Measurements from ENCODE around the gene AACS. TPM values are rescaled to one million over a fixed set of nuclear protein-coding genes. Genes with fewer than 3 reads are reported as not detected.

Gene AACS
- total and polyA plus RNA-seq, 2 of the 8 experiments (the other 6 are each of a cell fraction or from before 2014, with no cell fraction given), result 51.9 to 52.4 TPM

- Histone ChIP-seq H3K79me2 (ENCODE audit: control insufficient read depth in 1 of 2, insufficient read depth in 2 of 2, low read length in 2 of 2) (no peaks in the 10 kb centered on the region), H2AK5ac (ENCODE audit: low read depth, low read length) (no peak overlapping the region), H3K4ac (replicated peaks; ENCODE audit: insufficient read length, low read depth, low read length) (no peak overlapping the region), H4K91ac (replicated peaks; ENCODE audit: insufficient read length, low read length) (no peak overlapping the region), H4K20me1 (replicated peaks in 1 of 2; ENCODE audit: control insufficient read depth in 1 of 2, insufficient read depth in 2 of 2, low read length in 2 of 2) (no peaks in the 10 kb centered on the region), H2BK12ac (ENCODE audit: low read depth, low read length) (no peak overlapping the region), H2AFZ (ENCODE audit: low read length) (no peak overlapping the region), H3K9me3 (ENCODE audit: insufficient read depth in 2 of 2, low read depth in 1 of 2, low read length in 1 of 2) (no peaks in the 10 kb centered on the region), H3K23ac (ENCODE audit: insufficient read length) (no peak overlapping the region), H3K27me3 (replicated peaks in 1 of 4; ENCODE audit: control insufficient read depth in 3 of 4, extremely low read depth in 1 of 4, insufficient read depth in 3 of 4, low read length in 3 of 4) (no peaks in the 10 kb centered on the region), H3K23me2 (ENCODE audit: low read depth, low read length) (no peaks in the 10 kb centered on the region), H3K14ac (ENCODE audit: insufficient read length) (no peak overlapping the region), H2BK20ac (ENCODE audit: low read length) (no peak overlapping the region), H3K4me2 (ENCODE audit: insufficient read depth in 1 of 2, low read depth in 2 of 2, low read length in 2 of 2) (no peak overlapping the region), H3K4me3 (ENCODE audit: extremely low read depth in 1 of 4, insufficient read depth in 2 of 4, low read depth in 3 of 4, low read length in 4 of 4) (no peak overlapping the region), H3K18ac (ENCODE audit: extremely low read depth, low read length) (no peak overlapping the region), H3K36me3 (ENCODE audit: control insufficient read depth in 2 of 4, insufficient read depth in 4 of 4, low read length in 3 of 4) (no peaks in the 10 kb centered on the region), H2BK15ac (ENCODE audit: low read length) (no peak overlapping the region), H3K79me1 (ENCODE audit: low read depth, low read length) (no peaks in the 10 kb centered on the region), H3K27ac (ENCODE audit: low read depth, low read length) (no peak overlapping the region), H4K5ac (ENCODE audit: insufficient read length, low read depth, low read length) (no peak overlapping the region), H3K56ac (replicated peaks; ENCODE audit: insufficient read length, low read depth, low read length) (no peak overlapping the region), H3K4me1 (replicated peaks in 1 of 4; ENCODE audit: control insufficient read depth in 3 of 4, insufficient read depth in 4 of 4, low read length in 3 of 4) (no peaks in the 10 kb centered on the region; a peak in 3 of 7 replicates), H2BK120ac (replicated peaks; ENCODE audit: low read depth, low read length) (no peak overlapping the region), H2BK5ac (ENCODE audit: low read depth, low read length) (no peak overlapping the region), H3K9ac (replicated peaks in 1 of 4; ENCODE audit: extremely low read depth in 1 of 4, low read depth in 3 of 4, low read length in 3 of 4) (no peak overlapping the region), H4K8ac (ENCODE audit: extremely low read depth, insufficient read depth, low read length) (no peak overlapping the region)
- no peak for DNase-seq (ENCODE audit: low read depth in 1 of 2, low spot score in 2 of 2)
- no peak for FAIRE-seq
- no peak for TF ChIP-seq RNF2 (IDR thresholded peaks at IDR 0.05; ENCODE audit: borderline replicate concordance, low read depth, low read length, missing control alignments, poor library complexity, severe bottlenecking)
- WGBS, 2 experiments (ENCODE audit: extremely low coverage in 1 of 2, insufficient coverage in 1 of 2, insufficient read length in 1 of 2, insufficient replicate concordance in 2 of 2, low coverage in 1 of 2, low lambda C conversion rate in 2 of 2, missing lambda C conversion rate in 1 of 2), result 88% methylated on average over 11 of the region's 11 CpGs; no CpG with 5 or more reads in 1 of the 2 experiments
- ChIA-PET POLR2A (ENCODE audit: partially characterized antibody) (no interaction called here), CTCF (ENCODE audit: partially characterized antibody) (no interaction called here)
Observed at GRCh38 chr12:125149160-125150108, 84.2 kb downstream of the AACS start.

All from H1 (cell line).